HG03066 (cell line): ENCODE measurements around the gene VASN.
"Not testable (repeated sequence)": the region's sequence is repeated elsewhere in the genome, so short reads cannot be mapped to it uniquely, and the experiment has no call there.

Experiments
- ATAC-seq: cut with Tn5 transposase; IDR thresholded peaks from one replicate; pipeline ENCODE4 v1.9.1; 2021; ENCODE audit warnings: low read depth; ENCODE audit not compliant: unreplicated experiment

VASN gene

GRCh38 chr16:4336701-4337539, 34.7 kb upstream of the VASN start:
- no peak for ATAC-seq

GRCh38 chr16:4337540-4338088, 34.0 kb upstream of the VASN start:
- ATAC-seq: no peak

DNA sequence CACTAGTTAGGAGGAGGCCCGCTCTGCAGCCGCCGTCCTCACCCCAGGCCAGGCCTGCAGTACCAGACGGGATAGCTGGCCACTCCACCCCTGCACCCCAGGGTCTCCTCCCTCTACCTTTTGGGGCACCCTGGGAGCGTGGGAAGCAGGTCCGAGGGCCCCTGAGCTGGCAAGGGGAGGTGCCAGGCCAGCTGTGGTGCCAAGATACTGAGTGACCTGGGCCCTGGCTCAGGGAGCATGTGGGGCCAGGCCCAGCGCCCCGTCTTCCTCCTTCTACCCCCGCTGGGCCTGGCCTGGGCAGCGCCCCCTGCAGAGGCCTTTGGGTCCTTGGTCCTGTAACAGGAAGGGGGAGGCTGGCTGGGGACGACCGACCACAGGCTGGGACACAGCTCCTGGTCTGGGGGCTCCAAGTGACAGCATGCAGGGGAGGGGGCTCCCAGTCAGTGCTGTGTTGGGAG, 33.5 kb upstream of the VASN start:
- ATAC-seq: no peak

DNA sequence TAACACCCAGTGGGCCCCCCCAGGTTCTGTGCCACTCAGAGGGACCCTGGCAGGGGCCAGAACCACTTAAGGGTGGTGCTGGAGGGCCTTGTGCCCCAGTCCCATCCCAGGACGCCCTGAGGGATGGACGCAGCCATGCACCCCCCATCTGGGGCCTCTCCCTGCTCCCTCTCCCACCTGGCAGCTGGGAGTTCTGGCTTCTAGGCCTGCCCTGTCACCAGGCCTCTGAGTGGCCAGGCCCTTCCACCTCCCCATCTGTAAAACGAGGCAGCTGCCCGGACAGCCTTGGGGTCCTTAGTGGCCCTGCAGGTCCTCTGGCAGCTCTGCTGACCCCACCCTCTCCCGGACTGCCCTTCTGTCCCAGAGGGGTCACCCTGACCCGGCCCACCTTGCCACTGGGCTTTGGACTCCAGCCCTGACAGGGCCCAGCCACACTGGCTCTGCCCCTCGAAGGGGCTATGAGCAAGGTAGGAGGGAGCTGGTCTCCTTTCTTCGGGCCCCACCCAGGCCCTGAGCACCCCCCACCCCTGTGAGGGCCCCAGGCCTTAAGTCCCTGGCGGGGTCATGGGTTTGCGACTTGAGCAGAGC, 32.8 kb upstream of the VASN start:
- no peak for ATAC-seq

DNA sequence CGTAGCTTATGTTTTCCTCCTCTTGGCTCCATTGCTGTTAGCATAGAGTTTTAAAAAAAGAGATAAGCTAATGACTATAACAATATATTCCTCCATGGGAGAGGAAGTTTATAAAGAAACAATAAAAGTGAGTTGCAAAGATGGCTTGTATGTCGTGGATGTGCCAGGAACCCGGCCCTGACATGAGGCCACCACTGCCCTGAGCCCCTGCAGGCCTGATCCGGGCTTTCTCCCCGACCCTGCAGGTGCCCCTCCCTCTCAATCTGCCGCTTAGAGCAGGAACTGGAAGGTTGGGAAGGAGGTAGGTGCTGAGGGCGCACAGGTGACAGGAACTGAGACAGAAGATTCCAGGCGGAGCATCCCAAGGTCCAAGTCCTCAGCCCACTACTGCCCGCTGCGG, 32.2 kb upstream of the VASN start:
- no peak for ATAC-seq

DNA sequence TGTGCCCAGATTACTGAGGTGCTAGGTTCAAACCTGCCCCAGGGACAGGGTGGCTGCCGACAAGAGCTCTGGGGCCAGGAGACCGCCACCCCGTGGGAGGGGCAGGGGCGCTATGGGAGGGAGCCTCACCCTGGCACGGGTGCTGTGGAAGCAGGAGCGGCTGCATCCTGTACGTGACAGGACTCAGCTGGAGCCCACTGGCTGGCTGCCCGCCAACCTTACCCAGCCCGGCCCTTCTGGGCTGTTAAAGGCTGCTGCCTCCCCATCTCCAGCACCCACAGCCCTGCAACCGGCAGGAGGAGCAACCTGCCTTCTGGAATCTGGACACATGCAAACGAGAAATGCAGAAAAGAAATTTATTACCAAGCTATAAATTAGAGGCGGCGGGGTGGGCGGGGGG, 31.7 kb upstream of the VASN start:
- ATAC-seq: no peak

DNA sequence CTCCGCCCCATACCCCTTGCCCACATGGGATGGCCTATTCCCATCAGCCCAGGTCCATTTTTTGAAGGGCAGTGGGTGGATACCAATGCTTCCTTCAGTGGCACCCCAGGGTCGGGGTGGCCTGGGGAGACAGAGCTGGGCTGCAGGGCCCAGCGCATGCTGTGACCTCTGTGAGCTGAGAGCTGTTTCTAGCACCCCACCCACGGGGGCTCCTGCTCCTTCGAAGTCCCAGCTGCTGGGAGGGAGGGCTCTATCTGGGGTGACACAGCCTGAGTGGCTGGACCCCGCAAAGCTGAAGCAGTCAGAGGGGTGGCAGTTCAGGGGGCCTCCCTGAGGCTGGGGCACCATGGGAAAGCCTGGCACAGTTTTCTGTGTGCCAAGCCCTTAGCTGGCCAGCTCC, 31.2 kb upstream of the VASN start:
- ATAC-seq: no peak

- no peak for ATAC-seq
Observed at GRCh38 chr16:4341250-4341649, 30.4 kb upstream of the VASN start.

GRCh38 chr16:4342866-4343744, 28.5 kb upstream of the VASN start:
- ATAC-seq: no peak

DNA sequence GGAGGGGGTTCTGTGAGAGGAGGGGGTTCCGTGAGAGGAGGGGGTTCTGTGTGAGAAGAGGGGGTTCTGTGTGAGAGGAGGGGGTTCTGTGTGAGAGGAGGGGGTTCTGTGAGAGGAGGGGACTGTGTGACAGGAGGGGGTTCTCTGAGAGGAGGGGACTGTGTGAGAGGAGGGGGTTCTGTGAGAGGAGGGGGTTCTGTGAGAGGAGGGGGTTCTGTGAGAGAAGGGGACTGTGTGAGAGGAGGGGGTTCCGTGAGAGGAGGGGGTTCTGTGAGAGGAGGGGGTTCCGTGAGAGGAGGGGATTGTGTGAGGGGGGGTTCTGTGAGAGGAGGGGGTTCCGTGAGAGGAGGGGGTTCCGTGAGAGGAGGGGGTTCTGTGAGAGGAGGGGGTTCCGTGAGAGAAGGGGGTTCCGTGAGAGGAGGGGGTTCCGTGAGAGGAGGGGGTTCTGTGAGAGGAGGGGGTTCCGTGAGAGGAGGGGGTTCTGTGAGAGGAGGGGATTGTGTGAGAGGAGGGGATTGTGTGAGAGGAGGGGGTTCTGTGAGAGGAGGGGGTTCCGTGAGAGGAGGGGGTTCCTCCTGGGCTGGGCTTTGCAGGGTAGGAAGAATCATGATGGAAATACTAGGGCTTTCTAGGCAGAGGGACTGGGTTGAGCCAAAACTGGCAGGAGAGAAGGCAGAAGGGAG, 27.2 kb upstream of the VASN start:
- ATAC-seq: not testable (repeated sequence)

- ATAC-seq: no peak
Observed at GRCh38 chr16:4344983-4345835, 26.4 kb upstream of the VASN start.

- ATAC-seq: no peak
Observed at GRCh38 chr16:4345836-4346781, 25.5 kb upstream of the VASN start.

- ATAC-seq: no peak
Observed at GRCh38 chr16:4347010-4347409, 24.6 kb upstream of the VASN start.

DNA sequence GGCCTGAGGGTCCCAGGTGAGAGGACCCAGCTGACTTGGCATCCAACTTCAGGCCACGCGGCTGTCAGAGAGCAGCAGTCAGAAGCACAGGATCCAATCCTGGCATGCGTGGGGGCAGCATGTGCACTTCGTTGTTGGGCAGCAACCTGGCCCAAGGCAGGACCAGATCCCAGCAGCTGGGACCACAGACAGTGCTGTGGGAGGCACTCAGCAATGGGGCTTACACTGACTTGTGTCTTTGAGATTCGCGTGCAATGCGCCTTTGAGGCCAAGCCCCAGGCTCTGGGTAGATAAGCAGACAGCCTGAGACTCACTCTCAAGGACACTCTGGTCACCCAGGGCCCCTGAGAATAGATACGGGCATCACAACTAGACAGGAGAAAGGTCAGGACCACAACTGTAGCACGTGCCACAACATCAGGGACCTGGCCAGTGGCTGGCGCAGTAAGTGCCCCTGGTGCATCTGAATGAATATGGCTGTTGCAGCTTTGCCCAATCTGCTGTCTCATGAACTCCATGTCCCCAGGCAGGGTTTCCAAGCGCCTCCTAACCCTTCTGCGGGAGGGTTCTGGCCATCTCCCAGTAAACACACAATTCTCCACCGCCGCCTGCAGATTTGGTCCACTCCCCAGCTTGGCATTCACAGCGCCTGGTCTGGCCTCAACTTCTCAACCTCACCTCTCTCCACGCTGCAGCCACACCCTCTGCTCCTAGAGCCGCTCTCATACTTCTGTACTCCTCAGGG, 23.7 kb upstream of the VASN start:
- no peak for ATAC-seq

GRCh38 chr16:4349332-4349731, 22.3 kb upstream of the VASN start:
- ATAC-seq: no peak

GRCh38 chr16:4350365-4350786, 21.3 kb upstream of the VASN start:
- no peak for ATAC-seq

- peak; percentile 93 for ATAC-seq
Observed at GRCh38 chr16:4350787-4351659, 20.6 kb upstream of the VASN start, which contains the start of gene PAM16. TSS of gene PAM16 (minus strand) at chr16:4351321. CDS start at chr16:4351234, 87 bp downstream.
